Hepatocyte (in vitro differentiated cells): ENCODE results near the gene GPER1.

Experiments used
- EZH2 ChIP-seq: fragments of 200-600 bp; sonication (generic); IDR thresholded peaks from 2 replicates; pipeline ENCODE4 v1.6.1; 2016; ENCODE audit warnings: antibody characterized with exemption, mild to moderate bottlenecking, borderline replicate concordance
- EZH2phosphoT487 ChIP-seq: fragments of 200-600 bp; sonication (generic); IDR thresholded peaks from one replicate; pipeline ENCODE4 v1.6.1; 2018; ENCODE audit warnings: antibody characterized with exemption, mild to moderate bottlenecking, low read depth, moderate library complexity; ENCODE audit not compliant: unreplicated experiment, severe bottlenecking
- TF ChIP-seq, protein P1 (sequence below): fragments of 200-600 bp; sonication (generic); IDR thresholded peaks from 2 replicates; pipeline ENCODE4 v1.5.1; 2016; ENCODE audit warnings: antibody characterized with exemption, mild to moderate bottlenecking; ENCODE audit not compliant: poor library complexity

DNA sequence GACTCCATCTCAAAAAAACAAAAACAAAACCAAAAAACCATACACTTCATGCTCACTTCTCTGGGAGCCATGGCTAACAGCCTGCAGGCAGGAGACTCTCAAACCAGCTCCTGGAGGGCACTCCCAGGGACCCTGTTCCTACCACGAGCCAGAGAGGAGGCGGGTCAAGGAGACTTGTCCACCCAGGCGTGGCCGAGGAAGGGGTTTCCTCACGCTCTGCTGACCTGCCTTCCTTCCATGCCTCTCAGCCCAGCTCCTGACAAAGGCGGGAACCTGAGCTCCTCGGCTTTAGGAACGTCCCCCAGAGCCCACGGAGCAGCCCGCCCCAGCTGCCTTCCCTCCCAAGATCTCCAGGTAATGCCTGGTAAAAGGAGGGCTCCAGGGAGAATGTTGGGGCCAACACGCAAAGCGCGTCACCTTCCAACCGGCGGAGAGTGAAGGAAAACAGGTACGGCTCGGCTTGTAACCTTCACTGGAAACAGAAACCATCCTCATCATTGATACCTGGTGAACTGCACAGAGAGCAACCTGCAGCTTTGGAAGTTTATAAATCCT is 34.0 kb upstream of the GPER1 start:
- TF ChIP-seq, protein P1, sequence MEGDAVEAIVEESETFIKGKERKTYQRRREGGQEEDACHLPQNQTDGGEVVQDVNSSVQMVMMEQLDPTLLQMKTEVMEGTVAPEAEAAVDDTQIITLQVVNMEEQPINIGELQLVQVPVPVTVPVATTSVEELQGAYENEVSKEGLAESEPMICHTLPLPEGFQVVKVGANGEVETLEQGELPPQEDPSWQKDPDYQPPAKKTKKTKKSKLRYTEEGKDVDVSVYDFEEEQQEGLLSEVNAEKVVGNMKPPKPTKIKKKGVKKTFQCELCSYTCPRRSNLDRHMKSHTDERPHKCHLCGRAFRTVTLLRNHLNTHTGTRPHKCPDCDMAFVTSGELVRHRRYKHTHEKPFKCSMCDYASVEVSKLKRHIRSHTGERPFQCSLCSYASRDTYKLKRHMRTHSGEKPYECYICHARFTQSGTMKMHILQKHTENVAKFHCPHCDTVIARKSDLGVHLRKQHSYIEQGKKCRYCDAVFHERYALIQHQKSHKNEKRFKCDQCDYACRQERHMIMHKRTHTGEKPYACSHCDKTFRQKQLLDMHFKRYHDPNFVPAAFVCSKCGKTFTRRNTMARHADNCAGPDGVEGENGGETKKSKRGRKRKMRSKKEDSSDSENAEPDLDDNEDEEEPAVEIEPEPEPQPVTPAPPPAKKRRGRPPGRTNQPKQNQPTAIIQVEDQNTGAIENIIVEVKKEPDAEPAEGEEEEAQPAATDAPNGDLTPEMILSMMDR, result no peak
- TF ChIP-seq EZH2, result no peak
- no peak for TF ChIP-seq EZH2phosphoT487
